Fibroblast of villous mesenchyme (primary cell): ENCODE data around the gene TM9SF1. TPM values are rescaled to one million over a fixed set of nuclear protein-coding genes. Genes with fewer than 3 reads are reported as not detected.
A peak's percentile ranks its signal among the peaks of the same experiment; 100 is the strongest.

Source experiments
- DNase-seq: peaks from one replicate; pipeline ENCODE4 v3.0.0-alpha.2; 2010; ENCODE audit warnings: low read depth
- H3K4me3 ChIP-seq: 2 replicates; pipeline ENCODE4 v1.5.1; 2011; ENCODE audit warnings: low read depth, mild to moderate bottlenecking, low read length
- total RNA-seq: library from RNA; depleted of rRNA; stranded (reverse); fragments of >200 nt; gene quantifications from 2 replicates; pipeline ENCODE4 v1.2.3, GENCODE V29; 2012
- TF ChIP-seq, protein P1 (sequence below): IDR thresholded peaks from 2 replicates; pipeline ENCODE4 v1.5.1; 2012; ENCODE audit warnings: low read depth, mild to moderate bottlenecking, low read length; ENCODE audit not compliant: insufficient read depth

The TM9SF1 gene
- total RNA-seq, 1 donor, result 96.3 TPM

DNA sequence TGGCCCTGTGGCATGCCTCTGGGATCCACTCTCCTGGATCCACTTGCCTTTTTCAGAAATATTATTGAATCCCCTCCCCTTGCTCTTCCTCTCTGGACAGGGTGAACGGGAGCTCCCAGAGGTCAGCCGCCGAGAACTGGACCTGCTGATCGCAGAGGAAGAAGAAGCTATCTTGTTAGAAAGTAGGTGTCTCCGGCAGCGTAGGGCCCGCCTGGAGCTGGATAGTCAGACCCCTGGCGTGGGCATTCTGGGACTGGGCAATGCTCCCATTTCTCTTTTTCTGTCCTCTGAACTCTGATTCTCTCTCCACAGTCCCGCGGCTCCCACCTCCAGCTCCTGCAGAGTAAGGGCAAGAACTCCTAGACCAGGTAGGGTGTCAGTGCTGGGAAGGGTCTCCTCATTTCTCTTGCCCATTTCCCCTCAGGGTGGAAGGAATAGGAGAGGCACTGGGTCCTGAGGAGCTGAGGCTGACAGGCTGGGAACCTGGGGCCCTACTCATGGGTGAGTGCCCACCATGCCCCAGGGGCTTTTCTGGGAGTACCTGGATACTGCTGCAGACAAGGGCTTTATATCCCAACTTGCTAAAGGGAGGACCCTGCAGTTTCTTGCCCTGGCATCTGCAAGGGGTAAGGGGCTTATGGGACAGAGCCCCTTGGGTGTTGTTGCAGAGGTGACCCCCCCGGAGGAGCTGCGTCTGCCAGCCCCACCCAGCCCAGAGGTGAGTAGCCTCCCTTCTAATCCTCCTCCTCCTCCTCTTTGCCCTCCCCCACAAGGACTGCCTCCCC lies 18.0 kb downstream of the TM9SF1 start:
- no peak overlapping the region for H3K4me3 ChIP-seq
- no peak for DNase-seq
- TF ChIP-seq, protein P1, sequence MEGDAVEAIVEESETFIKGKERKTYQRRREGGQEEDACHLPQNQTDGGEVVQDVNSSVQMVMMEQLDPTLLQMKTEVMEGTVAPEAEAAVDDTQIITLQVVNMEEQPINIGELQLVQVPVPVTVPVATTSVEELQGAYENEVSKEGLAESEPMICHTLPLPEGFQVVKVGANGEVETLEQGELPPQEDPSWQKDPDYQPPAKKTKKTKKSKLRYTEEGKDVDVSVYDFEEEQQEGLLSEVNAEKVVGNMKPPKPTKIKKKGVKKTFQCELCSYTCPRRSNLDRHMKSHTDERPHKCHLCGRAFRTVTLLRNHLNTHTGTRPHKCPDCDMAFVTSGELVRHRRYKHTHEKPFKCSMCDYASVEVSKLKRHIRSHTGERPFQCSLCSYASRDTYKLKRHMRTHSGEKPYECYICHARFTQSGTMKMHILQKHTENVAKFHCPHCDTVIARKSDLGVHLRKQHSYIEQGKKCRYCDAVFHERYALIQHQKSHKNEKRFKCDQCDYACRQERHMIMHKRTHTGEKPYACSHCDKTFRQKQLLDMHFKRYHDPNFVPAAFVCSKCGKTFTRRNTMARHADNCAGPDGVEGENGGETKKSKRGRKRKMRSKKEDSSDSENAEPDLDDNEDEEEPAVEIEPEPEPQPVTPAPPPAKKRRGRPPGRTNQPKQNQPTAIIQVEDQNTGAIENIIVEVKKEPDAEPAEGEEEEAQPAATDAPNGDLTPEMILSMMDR, result no peak

DNA sequence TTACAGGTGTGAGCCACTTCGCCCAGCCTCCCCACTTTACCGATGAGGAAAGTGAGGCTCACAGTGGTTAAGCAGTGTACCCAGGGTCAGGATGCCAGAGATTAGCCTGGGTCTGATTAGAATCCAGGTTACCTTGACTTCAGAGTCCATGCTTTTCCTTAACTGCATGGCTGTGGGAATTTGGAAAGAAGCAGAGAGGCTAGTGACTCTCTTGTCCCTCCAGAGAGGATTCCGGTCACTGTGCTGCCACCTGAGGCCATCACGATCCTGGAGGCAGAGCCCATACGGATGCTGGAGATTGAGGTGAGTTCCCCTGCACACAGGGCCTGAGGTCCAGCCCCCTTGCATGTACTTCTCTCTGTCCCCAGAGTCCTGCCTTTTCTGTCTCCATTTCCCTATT lies 18.6 kb downstream of the TM9SF1 start:
- DNase-seq, result no peak
- TF ChIP-seq, protein P1, result no peak
- no peak overlapping the region for H3K4me3 ChIP-seq

DNA sequence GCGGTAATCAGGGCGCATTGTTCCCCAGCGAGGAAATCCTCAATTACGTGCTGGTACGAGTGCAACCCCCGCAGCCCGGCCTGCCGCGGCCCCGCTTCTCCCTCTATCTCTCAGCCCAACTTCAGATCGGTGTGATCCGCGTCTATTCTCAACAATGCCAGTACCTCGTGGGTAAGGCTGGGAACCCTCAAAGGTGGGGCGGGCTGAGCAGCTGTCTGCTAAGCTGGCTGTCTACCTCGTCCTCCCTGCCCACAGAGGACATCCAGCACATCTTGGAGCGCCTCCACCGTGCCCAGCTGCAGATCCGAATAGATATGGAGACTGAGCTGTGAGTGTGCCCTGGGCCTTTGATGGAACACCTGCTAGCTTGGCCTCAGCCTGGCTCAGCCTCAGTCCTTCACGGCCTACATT lies 22.4 kb downstream of the TM9SF1 start:
- TF ChIP-seq, protein P1, result no peak
- no peak for DNase-seq
- no peak overlapping the region for H3K4me3 ChIP-seq

DNA sequence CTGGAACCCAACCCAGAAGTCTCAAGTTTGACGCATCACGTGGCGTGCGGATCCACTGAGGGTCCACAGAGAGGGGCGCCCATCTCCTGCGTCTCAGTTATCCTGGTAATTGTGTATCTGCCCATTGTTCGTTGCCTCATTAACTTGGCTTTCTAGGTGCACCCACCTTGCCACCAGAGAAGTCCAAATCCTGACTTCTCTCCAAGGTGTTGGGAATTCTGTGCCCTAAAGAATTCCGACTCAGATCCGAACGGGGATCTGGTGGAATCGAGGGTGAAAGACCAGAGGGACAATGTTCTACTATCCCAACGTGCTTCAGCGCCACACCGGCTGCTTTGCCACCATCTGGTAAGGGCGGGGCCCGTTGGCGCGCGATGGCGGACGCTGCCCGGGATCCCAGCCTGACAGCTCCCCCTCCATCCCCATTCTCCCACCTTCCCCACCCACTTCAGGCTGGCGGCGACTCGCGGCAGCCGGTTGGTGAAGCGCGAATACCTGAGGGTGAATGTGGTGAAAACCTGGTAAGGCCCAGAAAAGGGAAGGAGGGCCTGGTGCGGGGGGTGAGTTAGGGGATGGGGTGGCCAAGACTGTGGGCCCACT lies 22.9 kb downstream of the TM9SF1 start:
- no peak overlapping the region for H3K4me3 ChIP-seq
- TF ChIP-seq, protein P1, result no peak

DNA sequence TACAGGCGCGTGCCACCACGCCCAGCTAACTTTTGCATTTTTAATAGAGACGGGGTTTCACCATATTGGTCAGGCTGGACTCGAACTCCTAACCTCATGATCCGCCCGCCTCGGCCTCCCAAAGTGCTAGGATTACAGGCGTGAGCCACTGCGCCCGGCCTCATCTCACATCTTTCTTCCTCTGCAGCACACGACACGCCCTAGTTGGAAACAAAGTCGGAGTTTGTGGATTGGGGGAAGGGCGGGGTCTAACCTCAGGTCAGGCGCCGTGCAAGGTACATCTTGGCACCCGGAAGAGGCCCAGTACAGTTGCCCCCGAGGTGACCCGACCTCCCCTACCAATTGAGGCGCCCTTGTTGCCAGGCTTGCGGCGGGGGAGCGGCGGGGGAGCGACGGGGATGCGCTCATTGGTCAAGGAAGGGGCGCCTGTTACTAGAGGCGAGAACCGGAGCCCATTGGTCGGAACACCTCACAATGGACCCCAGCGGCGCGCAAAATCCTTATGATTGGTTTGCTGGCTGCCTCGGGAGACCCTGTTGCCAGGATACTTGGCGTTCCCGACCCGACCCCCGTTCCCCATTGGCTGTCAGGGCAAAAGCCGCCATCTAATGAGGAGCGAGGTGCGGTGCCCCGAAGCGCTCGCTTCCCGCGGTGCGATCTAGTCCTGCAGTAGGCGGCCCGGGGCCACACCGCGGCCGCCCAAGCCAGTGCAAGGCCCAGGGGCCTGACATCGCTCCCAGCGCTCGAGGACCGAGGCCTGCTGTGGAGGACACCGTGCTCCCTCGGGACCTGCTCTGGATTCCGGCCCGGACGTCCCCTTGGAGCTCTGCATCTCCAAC lies 23.6 kb downstream of the TM9SF1 start, which contains the start of gene REC8:
Gene REC8 (plus strand): TSS at position 659 of the 839 bp plus-strand sequence. CDS start 473 bp downstream, outside the sequence.
- DNase-seq, result peak; percentile 53

More for the DNA sequence above, 22.9 kb downstream of the TM9SF1 start:
- no peak for DNase-seq

DNA sequence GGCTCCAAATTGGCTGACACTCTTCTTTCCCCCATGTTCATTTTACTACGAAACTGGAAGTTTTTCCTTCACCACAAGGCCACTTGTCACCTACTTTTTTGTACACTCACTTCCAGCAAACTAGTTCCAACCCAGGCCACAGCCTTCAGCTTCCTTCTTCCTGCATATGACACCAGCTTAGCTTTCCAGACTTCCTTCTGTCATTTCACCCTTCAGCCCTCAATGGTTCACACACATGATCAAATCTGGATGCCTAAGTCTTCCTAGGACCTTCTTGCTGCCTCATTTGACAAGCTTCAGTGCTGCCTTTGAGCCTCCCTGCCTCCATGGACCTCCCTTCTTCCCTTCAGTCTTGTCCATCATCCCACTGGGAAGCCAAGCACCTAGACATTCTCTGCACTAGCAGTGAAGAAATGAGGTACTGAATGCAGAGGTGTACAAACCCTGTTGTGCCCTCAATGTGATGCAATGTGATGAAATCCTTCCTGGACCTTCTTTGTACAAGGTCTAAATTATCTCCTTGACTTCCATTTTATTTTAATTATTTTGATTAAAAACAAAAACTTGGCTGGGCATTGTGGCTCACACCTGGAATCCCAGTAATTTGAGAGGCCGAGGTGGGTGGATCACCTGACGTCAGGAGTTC lies 27.6 kb downstream of the TM9SF1 start:
- TF ChIP-seq, protein P1, result no peak
- H3K4me3 ChIP-seq, result no peak overlapping the region
- DNase-seq, result no peak

More for the DNA sequence above, 23.6 kb downstream of the TM9SF1 start, which contains the start of gene REC8:
- H3K4me3 ChIP-seq, result no peak within 1 kb of the TSS
- TF ChIP-seq, protein P1, result no peak
